NAMALWA (cell line): ENCODE measurements around the gene NR6A1.

Experiments
- DNase-seq: peaks from one replicate; pipeline ENCODE4 v3.0.0-alpha.2; 2015; ENCODE audit warnings: low spot score

NR6A1 gene

GRCh38 chr9:124771021-124771866, at the start of gene NR6A1:
NR6A1 (minus strand) TSS chr9:124771311.
- DNase-seq, result peak; percentile 98

GRCh38 chr9:124818431-124819281, 47.5 kb upstream of the NR6A1 start:
- DNase-seq, result no peak

DNA sequence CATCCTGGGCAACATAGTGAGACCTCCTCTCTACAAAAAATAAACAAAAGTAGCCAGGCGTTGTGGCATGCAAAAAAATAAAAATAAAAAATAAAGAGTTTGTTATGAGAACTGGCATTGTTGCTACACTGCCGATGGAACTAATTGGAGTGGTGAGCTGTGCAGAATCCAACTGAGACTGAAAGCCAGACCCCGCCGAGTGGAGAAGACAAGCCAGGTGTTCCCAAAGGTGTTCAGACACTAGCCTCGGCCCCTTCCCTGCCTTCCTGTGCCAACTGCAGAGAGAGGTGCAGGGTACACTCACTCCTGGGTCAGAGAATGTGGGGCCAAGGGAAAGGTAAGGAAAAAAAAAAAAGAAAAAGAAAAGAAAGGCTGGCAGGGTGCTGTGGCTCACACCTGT, 44.5 kb upstream of the NR6A1 start:
- no peak for DNase-seq

GRCh38 chr9:124814164-124814535, 43.0 kb upstream of the NR6A1 start:
- DNase-seq, result no peak

DNA sequence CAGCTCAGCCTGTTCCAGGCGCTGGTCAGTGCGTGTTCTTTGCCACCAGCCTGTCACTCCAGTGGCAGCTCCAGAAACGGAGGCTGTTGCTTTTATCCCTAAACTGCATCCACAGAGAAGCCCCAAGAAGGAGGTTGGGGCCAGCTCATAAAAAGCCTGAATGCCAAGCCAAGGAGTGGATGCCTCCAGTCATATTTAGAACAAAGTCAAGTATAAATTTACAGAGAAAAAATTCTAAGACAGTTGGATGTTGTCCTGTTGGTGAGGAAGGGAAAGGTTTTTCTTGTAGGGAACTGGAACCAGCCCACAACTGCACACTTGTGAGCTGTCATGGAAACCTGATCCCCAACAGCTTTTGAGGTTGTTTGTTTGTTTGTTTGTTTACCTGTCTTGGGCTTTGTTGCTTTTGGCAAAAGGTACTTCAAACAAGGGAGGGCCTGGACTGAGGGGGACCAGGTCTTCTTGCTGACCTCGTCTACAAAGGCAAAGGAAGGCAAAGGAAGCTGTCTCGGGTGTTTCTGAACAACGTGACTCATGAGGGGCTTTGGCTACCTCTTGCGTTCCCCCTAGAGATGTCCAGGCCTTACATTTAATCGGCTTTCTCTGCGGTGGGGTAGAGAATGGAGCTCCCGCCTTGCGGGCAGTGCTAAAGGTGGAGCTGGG, 42.5 kb upstream of the NR6A1 start:
- DNase-seq, result no peak

- no peak for DNase-seq
Measured at GRCh38 chr9:124813041-124813440, 41.9 kb upstream of the NR6A1 start.

DNA sequence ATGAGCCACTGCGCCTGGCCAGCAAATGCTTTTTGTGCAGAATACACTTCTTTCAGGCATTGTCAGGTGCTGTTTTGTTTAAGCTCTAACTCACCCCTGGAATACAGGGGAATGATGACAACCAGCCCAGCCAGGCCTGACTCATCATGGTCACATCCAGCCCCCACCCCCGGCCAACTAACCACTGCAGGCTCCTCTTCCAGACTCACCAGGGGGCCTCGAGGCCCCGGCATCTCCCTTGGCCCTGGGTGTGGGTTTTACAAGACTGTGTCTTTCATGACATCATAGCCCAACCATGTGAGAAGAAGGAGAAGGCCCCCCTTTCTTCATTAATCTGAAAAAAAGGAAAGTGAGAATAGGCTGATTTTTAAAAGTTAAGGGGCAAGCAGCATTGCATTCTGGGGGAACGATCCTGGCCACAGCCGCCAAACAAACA, 41.3 kb upstream of the NR6A1 start:
- DNase-seq, result no peak

- no peak for DNase-seq
Measured at GRCh38 chr9:124810663-124811355, 39.7 kb upstream of the NR6A1 start.

- DNase-seq, result no peak
Measured at GRCh38 chr9:124809741-124810500, 38.8 kb upstream of the NR6A1 start.

GRCh38 chr9:124809211-124809610, 38.1 kb upstream of the NR6A1 start:
- no peak for DNase-seq

DNA sequence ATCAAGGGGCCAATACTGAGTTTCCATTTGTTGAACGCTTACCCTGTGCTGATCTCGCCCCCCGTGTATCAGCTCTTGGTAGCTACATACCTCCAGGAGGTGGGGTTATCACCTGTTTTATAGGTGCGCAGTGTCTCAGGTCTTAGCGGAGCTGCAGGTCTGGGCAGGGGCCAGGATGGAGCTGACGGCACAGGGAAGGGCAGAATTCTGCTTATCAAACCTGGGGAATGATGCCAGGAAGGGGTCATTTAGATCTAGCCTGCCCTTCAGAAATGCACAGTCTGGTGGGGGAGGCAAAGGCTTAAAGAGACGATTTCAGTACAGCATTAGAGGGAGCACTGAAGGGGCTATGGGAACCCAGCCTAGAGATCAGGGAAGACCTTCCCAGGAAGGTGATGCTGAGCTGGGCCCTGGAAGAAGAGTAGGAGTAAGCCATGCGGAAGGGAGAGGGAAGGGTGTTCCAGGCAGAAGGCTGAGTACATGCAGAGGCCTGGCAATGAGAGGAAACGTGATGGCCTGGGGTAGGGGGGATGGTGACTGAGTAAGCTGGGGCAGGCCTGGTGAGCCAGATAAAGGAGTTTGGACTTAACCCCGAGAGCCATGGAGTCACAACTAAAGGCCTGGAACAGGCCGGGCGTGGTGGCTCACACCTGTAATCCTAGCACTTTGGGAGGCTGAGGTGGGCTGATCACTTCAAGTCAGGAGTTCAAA, 37.3 kb upstream of the NR6A1 start:
- no peak for DNase-seq

DNA sequence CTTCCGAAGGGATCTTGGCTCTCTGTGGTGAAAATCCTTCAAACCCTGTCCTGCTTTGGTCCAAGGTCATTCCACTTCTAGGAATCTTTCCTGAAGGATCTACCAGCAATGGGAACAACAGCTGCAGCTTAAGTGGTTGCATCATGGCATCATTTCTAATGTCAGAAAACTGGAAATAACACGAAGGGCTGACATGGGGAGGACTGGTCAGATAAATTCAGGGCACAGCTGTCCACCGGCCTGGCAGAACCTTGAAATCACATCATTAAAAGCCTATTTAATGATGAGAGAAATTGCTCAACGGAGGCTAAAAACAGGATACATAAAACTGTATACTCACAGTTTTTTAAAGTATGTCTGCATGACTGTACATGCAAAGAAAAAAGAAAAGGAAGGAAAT, 34.1 kb upstream of the NR6A1 start:
- no peak for DNase-seq

DNA sequence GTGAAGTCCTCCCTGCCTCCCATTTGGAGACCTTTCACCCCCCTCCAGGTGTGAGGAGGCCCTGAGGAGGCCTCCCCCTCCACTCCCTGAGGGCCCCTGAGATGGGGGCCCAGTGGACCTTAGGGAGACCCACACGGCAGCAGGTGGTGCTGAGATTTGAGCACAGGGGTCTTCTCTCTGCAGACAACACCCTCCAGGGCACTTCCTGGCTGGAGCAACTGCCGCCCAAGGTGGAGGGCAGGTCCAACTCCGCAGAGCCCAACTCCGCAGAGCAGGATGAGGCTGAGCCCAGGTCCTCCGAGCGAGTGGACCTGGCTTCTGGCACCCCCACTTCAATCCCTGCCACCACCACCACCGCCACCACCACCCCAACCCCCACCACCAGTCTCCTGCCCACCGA, 32.8 kb upstream of the NR6A1 start:
- no peak for DNase-seq

DNA sequence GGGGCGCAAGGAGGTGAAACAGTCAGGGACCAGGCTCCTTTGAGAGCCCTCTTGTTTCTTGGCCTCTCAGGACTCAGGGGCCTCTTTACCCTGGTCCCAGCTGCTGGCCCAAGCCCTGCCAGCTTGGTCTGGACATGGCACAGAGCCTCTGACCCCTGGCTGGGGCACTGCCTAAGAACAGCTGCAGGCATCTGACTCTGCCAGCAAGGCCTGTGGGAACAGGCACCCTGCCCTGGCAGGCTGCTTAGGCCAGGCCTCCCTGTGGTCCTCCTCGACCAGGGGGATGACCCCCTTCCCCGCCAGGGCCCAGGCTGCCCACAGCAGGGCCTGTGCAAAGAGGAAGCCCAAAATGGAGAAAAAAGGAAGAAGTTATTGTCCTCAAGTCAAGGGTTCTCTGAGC, 31.3 kb upstream of the NR6A1 start:
- DNase-seq, result no peak

- DNase-seq, result no peak
Measured at GRCh38 chr9:124801356-124801755, 30.2 kb upstream of the NR6A1 start.

GRCh38 chr9:124800306-124801259, 29.5 kb upstream of the NR6A1 start:
- DNase-seq, result peak; percentile 55

- no peak for DNase-seq
Measured at GRCh38 chr9:124799274-124800006, 28.3 kb upstream of the NR6A1 start.

GRCh38 chr9:124797343-124798103, 26.4 kb upstream of the NR6A1 start:
- DNase-seq, result no peak
